Glutamatergic neuron (in vitro differentiated cells): ENCODE data around the gene SPEG. TPM values are rescaled to one million over a fixed set of nuclear protein-coding genes. Genes with fewer than 3 reads are reported as not detected.
A peak's percentile ranks its signal among the peaks of the same experiment; 100 is the strongest.

Experiments used
- DNase-seq: peaks from one replicate; pipeline ENCODE4 v3.0.0; 2022
- H3K27ac Mint-ChIP-seq: one replicate; pipeline ENCODE4 v1.8.0; 2020; ENCODE audit warnings: mild to moderate bottlenecking, mixed read lengths, inconsistent platforms; ENCODE audit not compliant: unreplicated experiment
- H3K27me3 Mint-ChIP-seq: one replicate; pipeline ENCODE4 v1.8.0; 2020; ENCODE audit warnings: mild to moderate bottlenecking, moderate library complexity, mixed read lengths, inconsistent platforms; ENCODE audit not compliant: unreplicated experiment
- H3K36me3 Mint-ChIP-seq: one replicate; pipeline ENCODE4 v1.8.0; 2020; ENCODE audit warnings: mild to moderate bottlenecking, mixed read lengths, inconsistent platforms; ENCODE audit not compliant: unreplicated experiment
- H3K4me1 Mint-ChIP-seq: one replicate; pipeline ENCODE4 v1.8.0; 2020; ENCODE audit warnings: mild to moderate bottlenecking, low read depth, mixed read lengths, inconsistent platforms; ENCODE audit not compliant: unreplicated experiment
- H3K4me3 Mint-ChIP-seq: one replicate; pipeline ENCODE4 v1.8.0; 2020; ENCODE audit warnings: mild to moderate bottlenecking, mixed read lengths, inconsistent platforms; ENCODE audit not compliant: unreplicated experiment
- H3K9me3 Mint-ChIP-seq: one replicate; pipeline ENCODE4 v1.8.0; 2020; ENCODE audit warnings: mild to moderate bottlenecking, moderate library complexity, mixed read lengths, inconsistent platforms; ENCODE audit not compliant: unreplicated experiment
- total RNA-seq: library from RNA; stranded (reverse); fragmentation: NEBNext Ultra II Directional; extraction: Animal tissue kit (Norgen Biotek cat#: 25700); gene quantifications from one replicate; pipeline ENCODE4 v1.2.1, GENCODE V29; 2021; ENCODE audit not compliant: unreplicated experiment
- TF ChIP-seq, protein P1 (sequence below): fragments of 200-600 bp; sonication (generic); IDR thresholded peaks from one replicate; pipeline ENCODE4 v1.5.0; 2021; ENCODE audit not compliant: partially characterized antibody, unreplicated experiment

Gene SPEG
- total RNA-seq, 1 donor from 2014 or later = 92.9 TPM

DNA sequence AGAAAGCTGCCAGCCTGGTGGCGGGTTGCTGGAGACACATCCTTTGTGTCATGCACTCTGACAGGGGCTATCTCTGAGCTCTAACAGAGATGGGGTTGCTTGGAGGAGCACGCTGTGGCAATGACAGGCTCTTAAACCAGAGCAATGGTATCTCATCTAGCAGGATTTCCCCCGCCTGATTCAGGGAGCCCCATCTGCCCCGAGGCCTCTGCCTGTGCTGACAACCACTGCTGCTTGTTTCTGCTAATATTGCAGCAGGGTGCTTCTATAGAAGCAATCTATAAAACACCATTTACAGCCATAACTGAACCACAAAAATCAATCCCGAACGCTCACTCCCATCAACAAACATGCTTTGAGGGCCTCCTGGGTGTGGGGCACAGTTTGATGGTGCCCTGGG lies 34.1 kb upstream of the SPEG start:
- no peak overlapping the region for H3K4me3 Mint-ChIP-seq
- TF ChIP-seq, protein P1, sequence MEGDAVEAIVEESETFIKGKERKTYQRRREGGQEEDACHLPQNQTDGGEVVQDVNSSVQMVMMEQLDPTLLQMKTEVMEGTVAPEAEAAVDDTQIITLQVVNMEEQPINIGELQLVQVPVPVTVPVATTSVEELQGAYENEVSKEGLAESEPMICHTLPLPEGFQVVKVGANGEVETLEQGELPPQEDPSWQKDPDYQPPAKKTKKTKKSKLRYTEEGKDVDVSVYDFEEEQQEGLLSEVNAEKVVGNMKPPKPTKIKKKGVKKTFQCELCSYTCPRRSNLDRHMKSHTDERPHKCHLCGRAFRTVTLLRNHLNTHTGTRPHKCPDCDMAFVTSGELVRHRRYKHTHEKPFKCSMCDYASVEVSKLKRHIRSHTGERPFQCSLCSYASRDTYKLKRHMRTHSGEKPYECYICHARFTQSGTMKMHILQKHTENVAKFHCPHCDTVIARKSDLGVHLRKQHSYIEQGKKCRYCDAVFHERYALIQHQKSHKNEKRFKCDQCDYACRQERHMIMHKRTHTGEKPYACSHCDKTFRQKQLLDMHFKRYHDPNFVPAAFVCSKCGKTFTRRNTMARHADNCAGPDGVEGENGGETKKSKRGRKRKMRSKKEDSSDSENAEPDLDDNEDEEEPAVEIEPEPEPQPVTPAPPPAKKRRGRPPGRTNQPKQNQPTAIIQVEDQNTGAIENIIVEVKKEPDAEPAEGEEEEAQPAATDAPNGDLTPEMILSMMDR = no peak
- H3K27ac Mint-ChIP-seq = peak overlapping the region; percentile 71

DNA sequence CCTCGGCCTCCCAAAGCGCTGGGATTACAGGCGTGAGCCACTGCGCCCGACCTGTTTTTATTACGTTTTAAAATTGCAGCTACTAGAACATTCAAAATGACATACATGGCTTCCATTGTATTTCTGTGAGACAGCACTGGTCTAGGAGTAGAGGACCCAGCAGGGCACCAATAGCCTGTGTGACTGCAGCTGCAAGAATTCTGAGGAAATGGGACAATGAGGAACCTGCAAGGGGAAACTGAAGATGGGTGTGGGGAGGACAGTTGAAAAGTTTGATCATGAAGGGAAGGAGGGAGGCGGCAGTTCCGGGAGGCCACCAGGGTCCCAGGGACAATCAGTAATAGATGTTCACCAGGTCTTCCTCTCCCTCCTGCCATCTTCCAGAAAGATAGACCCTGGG lies 33.0 kb upstream of the SPEG start:
- Mint-ChIP-seq H3K4me1 (peaks cover 25% of the 10 kb centered on the region), H3K4me3 (no peak overlapping the region), H3K27me3 (no peaks in the 10 kb centered on the region), H3K9me3 (peaks cover 5% of the 10 kb centered on the region), H3K36me3 (no peaks in the 10 kb centered on the region), H3K27ac (no peak overlapping the region)
- no peak for DNase-seq
- TF ChIP-seq, protein P1 = no peak

More for the DNA sequence above, 34.1 kb upstream of the SPEG start:
- H3K9me3 Mint-ChIP-seq = peaks cover 5% of the 10 kb centered on the region
- H3K36me3 Mint-ChIP-seq = no peaks in the 10 kb centered on the region
- no peaks in the 10 kb centered on the region for H3K27me3 Mint-ChIP-seq
- peaks cover 24% of the 10 kb centered on the region for H3K4me1 Mint-ChIP-seq
- no peak for DNase-seq

DNA sequence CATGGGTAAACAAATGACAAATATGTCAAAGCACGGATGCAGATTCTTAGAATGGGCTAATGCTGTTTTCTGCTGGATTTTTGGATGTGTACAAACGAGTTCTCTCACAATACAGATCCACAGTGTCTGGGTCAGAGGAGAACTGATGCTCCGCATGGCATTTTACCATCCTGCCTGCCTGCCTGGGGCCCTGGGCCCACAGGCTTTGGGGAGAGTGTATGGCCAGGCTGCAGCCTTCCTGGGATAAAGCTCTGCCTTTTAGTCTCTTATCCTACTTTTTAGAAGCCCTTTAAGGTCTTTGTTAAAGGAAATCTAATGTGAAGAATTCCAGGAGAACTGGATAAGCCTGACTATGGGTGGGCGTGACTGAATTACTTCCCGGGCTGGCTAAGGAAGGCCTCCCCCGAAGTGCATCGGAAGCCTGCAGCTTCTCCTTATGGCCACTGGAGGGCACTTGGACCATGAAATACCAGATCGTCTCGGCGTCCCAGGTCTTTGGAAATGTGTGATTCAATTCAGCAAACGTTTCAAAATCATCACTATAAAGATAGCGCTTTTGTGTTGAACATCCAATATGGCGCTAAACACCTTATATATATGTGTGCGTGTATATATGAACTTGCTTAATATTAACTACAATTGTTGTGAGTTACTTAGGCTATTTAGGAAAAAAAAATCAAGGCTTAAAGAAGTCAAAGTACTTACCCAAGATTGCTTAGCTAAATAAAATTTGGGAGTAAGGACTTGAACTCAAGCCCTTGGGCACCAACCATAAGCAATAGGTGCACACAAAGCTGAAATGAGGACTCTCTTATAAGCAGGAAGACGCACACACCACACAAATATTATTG lies 31.8 kb upstream of the SPEG start:
- peaks cover 8% of the 10 kb centered on the region for H3K9me3 Mint-ChIP-seq
- DNase-seq = peak; percentile 70
- H3K27me3 Mint-ChIP-seq = peaks cover 2% of the 10 kb centered on the region
- no peaks in the 10 kb centered on the region for H3K36me3 Mint-ChIP-seq
- H3K4me3 Mint-ChIP-seq = no peak overlapping the region
- H3K4me1 Mint-ChIP-seq = peaks cover 29% of the 10 kb centered on the region
- TF ChIP-seq, protein P1 = peak; percentile 82
- H3K27ac Mint-ChIP-seq = no peak overlapping the region

GRCh38 chr2:219403861-219404260 lies 30.8 kb upstream of the SPEG start:
- Mint-ChIP-seq H3K4me1 (peaks cover 29% of the 10 kb centered on the region), H3K36me3 (no peaks in the 10 kb centered on the region), H3K9me3 (peaks cover 8% of the 10 kb centered on the region), H3K4me3 (no peak overlapping the region), H3K27ac (no peak overlapping the region), H3K27me3 (peaks cover 4% of the 10 kb centered on the region)
- no peak for DNase-seq
- TF ChIP-seq, protein P1 = no peak

- Mint-ChIP-seq H3K9me3 (peaks cover 8% of the 10 kb centered on the region), H3K27me3 (peaks cover 4% of the 10 kb centered on the region), H3K36me3 (no peaks in the 10 kb centered on the region), H3K4me1 (peaks cover 29% of the 10 kb centered on the region), H3K4me3 (peak overlapping the region; percentile 7), H3K27ac (no peak overlapping the region)
- TF ChIP-seq, protein P1 = no peak
- no peak for DNase-seq
Observed at GRCh38 chr2:219404291-219404910, 30.2 kb upstream of the SPEG start.
